Activated B cell treated with CpG ODN at 0.5 μM for 24 hours (primary cell): Measurements from ENCODE around the gene NME4. TPM values are rescaled to one million over a fixed set of nuclear protein-coding genes. Genes with fewer than 3 reads are reported as not detected.

Experiments
- ATAC-seq: fragments of 200-7000 bp; cut with Tn5 transposase; one replicate; pipeline ENCODE4 v1.10.0; 2021; ENCODE audit warnings: low read depth, mild to moderate bottlenecking, moderate library complexity
- CTCF ChIA-PET: fragments of 350-600 bp; sonication (Branson Sonifier 250); formaldehyde crosslinking; loops from one replicate; lab custom pipeline; 2021; ENCODE audit warnings: antibody characterized with exemption; lab: Charles Lee
- POLR2A ChIA-PET: fragments of 350-600 bp; sonication (Branson Sonifier 250); formaldehyde crosslinking; loops from one replicate; lab custom pipeline; 2021; ENCODE audit warnings: antibody characterized with exemption; lab: Charles Lee
- DNase-seq: peaks from one replicate; pipeline ENCODE4 v3.0.0; 2022
- H3K27ac Mint-ChIP-seq: one replicate; pipeline ENCODE4 v1.8.0; 2020; ENCODE audit warnings: mixed read lengths
- H3K27me3 Mint-ChIP-seq: one replicate; pipeline ENCODE4 v1.8.0; 2021; ENCODE audit warnings: mixed read lengths
- H3K36me3 Mint-ChIP-seq: one replicate; pipeline ENCODE4 v1.8.0; 2021; ENCODE audit warnings: low read depth, mixed read lengths
- H3K4me1 Mint-ChIP-seq: one replicate; pipeline ENCODE4 v1.8.0; 2021; ENCODE audit warnings: mixed read lengths
- H3K4me3 Mint-ChIP-seq: one replicate; pipeline ENCODE4 v1.8.0; 2020; ENCODE audit warnings: mild to moderate bottlenecking, mixed read lengths
- H3K9me3 Mint-ChIP-seq: one replicate; pipeline ENCODE4 v1.8.0; 2020; ENCODE audit warnings: mixed read lengths
- intact Hi-C: fragments of 100-400 bp; cut with micrococcal nuclease; formaldehyde crosslinking; loops from one replicate; pipeline ENCODE4 v1.15.1; 2024
- total RNA-seq: library from RNA; stranded (reverse); gene quantifications from 2 replicates; pipeline ENCODE4 v1.2.3, GENCODE V29; 2022
- TF ChIP-seq, protein P1 (sequence below): fragments of 200-600 bp; IDR thresholded peaks from one replicate; pipeline ENCODE4 v1.8.0; 2022; ENCODE audit warnings: antibody characterized with exemption, mild to moderate bottlenecking

The NME4 gene
- total RNA-seq, 1 donor from 2014 or later = 29.9 TPM

DNA sequence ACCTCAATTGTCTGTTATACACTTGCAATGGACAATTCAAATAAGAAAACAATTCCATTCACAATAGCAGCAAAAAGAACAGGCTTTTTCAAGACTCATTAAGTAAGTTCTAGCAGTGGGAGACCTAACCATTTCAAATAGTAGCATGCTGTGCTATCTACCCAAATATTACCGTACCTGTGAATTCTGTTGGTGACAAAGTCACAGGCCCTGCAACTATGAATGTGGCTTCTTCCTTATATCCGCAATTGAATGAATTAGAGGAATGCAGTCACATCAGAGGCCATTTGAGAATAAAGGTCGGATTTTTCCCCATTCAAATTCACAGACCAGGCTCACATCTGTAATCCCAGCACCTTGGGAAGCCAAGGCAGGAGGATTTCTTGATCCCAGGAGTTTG, 800 bp upstream of the NME4 start:
- POLR2A ChIA-PET = interaction anchor here (0.6 to 4.3 kb wide), 5 partner anchors 12 to 42 kb away, joined by 4 to 21 read pairs (median 4); partner anchors contain the start of genes MRPL28 and PGAP6

DNA sequence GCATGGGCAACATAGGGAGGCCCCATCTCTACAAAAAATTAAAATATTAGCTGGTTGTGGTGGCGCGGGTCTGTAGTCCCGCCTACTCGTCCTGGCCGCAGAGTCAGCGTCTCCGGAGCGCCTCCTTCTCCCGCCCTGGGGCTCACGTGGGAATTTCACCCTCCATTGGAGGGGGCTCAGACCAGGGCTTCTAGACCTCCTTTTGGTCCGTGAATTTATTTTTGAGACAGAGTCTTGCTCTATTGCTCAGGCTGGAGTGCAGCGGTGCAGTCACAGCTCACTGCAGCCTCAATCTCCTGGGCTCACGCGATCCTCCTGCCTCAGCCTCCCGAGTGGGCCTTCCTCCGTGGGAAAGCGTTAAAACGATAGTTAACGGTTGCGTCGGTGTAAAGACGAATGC, 394 bp upstream of the NME4 start:
- CTCF ChIA-PET = no interaction called here
- TF ChIP-seq, protein P1, sequence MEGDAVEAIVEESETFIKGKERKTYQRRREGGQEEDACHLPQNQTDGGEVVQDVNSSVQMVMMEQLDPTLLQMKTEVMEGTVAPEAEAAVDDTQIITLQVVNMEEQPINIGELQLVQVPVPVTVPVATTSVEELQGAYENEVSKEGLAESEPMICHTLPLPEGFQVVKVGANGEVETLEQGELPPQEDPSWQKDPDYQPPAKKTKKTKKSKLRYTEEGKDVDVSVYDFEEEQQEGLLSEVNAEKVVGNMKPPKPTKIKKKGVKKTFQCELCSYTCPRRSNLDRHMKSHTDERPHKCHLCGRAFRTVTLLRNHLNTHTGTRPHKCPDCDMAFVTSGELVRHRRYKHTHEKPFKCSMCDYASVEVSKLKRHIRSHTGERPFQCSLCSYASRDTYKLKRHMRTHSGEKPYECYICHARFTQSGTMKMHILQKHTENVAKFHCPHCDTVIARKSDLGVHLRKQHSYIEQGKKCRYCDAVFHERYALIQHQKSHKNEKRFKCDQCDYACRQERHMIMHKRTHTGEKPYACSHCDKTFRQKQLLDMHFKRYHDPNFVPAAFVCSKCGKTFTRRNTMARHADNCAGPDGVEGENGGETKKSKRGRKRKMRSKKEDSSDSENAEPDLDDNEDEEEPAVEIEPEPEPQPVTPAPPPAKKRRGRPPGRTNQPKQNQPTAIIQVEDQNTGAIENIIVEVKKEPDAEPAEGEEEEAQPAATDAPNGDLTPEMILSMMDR = no peak
- no peaks in the 10 kb centered on the region for H3K27me3 Mint-ChIP-seq
- POLR2A ChIA-PET = interaction anchor here (0.7 to 4.3 kb wide), 3 partner anchors 11 to 29 kb away, joined by 4 to 21 read pairs (median 4); partner anchors contain the start of gene PGAP6
- H3K27ac Mint-ChIP-seq = peak overlapping the region; percentile 73
- intact Hi-C loops = loop anchor here (10.0 kb wide), 1 partner anchor 388 kb away; the partner anchor contains the start of genes CHTF18 and RPUSD1
- H3K9me3 Mint-ChIP-seq = no peaks in the 10 kb centered on the region
- peaks cover 36% of the 10 kb centered on the region for H3K4me1 Mint-ChIP-seq
- peak overlapping the region; percentile 84 for H3K4me3 Mint-ChIP-seq
- ATAC-seq (no peak), DNase-seq (no peak)
- peaks cover 4% of the 10 kb centered on the region for H3K36me3 Mint-ChIP-seq

More for the DNA sequence above, 800 bp upstream of the NME4 start:
- peaks cover 36% of the 10 kb centered on the region for H3K4me1 Mint-ChIP-seq
- intact Hi-C loops = loop anchor here (10.0 kb wide), 1 partner anchor 389 kb away; the partner anchor contains the start of genes CHTF18 and RPUSD1
- H3K9me3 Mint-ChIP-seq = no peaks in the 10 kb centered on the region
- peaks cover 4% of the 10 kb centered on the region for H3K36me3 Mint-ChIP-seq
- peak overlapping the region; percentile 84 for H3K4me3 Mint-ChIP-seq
- H3K27me3 Mint-ChIP-seq = no peaks in the 10 kb centered on the region
- TF ChIP-seq, protein P1 = no peak
- ATAC-seq (no peak), DNase-seq (no peak)
- CTCF ChIA-PET = no interaction called here
- H3K27ac Mint-ChIP-seq = peak overlapping the region; percentile 21

DNA sequence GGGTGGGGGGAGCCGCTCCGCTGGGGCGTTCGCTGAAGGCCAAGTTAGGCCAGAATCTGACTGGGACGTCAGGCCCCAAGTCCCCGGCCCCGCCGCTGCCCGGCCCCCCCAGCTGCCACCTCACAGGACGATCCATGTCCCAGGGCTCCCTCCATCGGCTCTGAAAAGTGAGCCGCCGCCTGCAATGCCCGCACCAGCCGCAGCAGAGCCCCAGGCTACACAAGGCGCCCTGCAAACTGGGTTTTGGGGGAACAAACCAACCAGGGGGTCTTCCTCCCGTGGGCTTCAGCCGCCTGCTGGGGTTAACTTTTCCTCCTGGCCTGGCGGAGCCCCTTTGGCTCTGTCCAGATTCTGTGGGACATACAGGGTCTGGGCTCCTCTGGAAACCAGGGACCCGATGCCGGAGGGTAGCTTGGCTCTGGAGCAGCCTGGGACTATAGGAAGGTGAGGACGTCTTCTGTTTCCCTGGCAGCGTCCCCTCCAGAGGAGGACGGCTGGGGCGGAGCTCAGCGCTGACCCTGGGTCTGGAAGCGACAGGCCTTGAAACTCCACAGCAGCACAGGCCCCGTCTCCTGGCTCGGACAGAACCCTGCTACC, 835 bp downstream of the NME4 start:
- TF ChIP-seq, protein P1 = no peak
- Mint-ChIP-seq H3K9me3 (no peaks in the 10 kb centered on the region), H3K27me3 (no peaks in the 10 kb centered on the region), H3K4me1 (peaks cover 38% of the 10 kb centered on the region), H3K27ac (peak overlapping the region; percentile 24), H3K4me3 (peak overlapping the region; percentile 29), H3K36me3 (peaks cover 4% of the 10 kb centered on the region)
- ChIA-PET CTCF (no interaction called here), POLR2A (interaction anchor here (0.5 to 1.5 kb wide), 4 partner anchors 15 to 157 kb away, joined by 3 to 8 read pairs (median 3); partner anchors contain the start of gene MRPL28)
- DNase-seq (no peak), ATAC-seq (no peak)
- intact Hi-C loops = loop anchor here (10.0 kb wide), 1 partner anchor 387 kb away; the partner anchor contains the start of genes CHTF18 and RPUSD1

DNA sequence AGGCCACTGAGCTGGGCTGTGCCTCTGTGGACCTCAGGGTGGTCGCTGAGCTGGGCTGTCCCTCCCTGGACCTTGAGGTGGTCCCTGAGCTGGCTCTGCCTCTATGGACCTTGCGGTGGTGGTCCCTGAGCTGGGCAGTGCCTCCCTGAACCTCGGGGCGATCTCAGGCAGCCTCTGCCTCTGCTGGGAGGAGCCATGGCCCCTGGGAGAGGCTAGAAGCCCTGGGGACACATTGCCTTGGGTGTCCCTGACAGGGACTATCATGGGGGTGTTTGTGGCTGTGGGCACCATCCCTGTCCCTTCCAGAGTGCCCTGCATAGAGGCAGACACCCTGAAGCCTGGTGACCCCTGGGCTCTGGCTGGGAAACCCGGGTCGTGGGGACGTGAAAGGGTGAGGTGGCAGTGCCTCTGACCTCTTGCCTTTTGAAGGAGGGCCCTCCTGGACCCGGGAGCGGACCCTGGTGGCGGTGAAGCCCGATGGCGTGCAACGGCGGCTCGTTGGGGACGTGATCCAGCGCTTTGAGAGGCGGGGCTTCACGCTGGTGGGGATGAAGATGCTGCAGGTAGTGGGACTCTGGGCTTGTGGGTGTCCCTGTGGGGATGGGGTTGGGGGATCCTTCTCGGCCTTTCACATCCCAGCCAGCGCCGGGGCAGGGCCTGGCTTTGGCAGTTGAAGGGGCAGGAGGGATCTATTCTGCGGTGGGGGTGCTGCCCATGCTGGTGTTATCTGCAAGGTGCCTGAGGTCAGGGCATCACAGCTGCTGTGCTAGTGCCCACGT, 1.8 kb downstream of the NME4 start:
- ATAC-seq = no peak
- Mint-ChIP-seq H3K27me3 (no peaks in the 10 kb centered on the region), H3K27ac (peak overlapping the region; percentile 59), H3K9me3 (no peaks in the 10 kb centered on the region), H3K4me1 (peaks cover 38% of the 10 kb centered on the region), H3K36me3 (peaks cover 4% of the 10 kb centered on the region), H3K4me3 (peak overlapping the region; percentile 29)
- no peak for DNase-seq
- TF ChIP-seq, protein P1 = no peak
- POLR2A ChIA-PET = interaction anchor here (0.5 to 1.5 kb wide), 4 partner anchors 12 to 28 kb away, joined by 3 to 8 read pairs (median 4); partner anchors contain the start of gene MRPL28
- CTCF ChIA-PET = no interaction called here
- intact Hi-C loops = loop anchor here (10.0 kb wide), 1 partner anchor 386 kb away; the partner anchor contains the start of genes CHTF18 and RPUSD1
